ENCODE data around the gene SGCA. TPM values are rescaled to one million over a fixed set of nuclear protein-coding genes. Genes with fewer than 3 reads are reported as not detected.

Gene SGCA
- total RNA-seq, 2 experiments from 2014 or later: not detected

DNA sequence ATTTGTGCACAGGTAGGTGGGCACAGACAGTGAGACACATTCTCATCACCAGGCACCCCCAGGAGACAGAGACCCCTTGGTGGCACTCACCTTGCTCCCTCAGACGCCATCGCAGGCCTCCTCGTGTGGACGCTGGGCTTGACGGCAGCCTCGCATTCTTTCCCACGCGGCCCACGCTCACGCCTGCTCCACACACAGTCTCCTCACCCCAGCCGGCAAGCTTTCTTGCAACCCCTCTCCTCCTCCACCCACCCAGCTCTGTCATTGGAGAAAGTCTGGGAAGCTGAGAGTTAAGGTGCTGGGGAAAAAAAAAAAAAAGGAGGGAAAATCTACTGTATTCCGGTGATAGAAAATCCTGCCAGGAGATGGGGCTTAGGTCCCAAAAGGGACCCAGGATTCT lies 14.8 kb downstream of the SGCA start:
- TF ChIP-seq, protein P1, sequence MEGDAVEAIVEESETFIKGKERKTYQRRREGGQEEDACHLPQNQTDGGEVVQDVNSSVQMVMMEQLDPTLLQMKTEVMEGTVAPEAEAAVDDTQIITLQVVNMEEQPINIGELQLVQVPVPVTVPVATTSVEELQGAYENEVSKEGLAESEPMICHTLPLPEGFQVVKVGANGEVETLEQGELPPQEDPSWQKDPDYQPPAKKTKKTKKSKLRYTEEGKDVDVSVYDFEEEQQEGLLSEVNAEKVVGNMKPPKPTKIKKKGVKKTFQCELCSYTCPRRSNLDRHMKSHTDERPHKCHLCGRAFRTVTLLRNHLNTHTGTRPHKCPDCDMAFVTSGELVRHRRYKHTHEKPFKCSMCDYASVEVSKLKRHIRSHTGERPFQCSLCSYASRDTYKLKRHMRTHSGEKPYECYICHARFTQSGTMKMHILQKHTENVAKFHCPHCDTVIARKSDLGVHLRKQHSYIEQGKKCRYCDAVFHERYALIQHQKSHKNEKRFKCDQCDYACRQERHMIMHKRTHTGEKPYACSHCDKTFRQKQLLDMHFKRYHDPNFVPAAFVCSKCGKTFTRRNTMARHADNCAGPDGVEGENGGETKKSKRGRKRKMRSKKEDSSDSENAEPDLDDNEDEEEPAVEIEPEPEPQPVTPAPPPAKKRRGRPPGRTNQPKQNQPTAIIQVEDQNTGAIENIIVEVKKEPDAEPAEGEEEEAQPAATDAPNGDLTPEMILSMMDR (IDR thresholded peaks at IDR 0.05): no peak
- H3K36me3 Mint-ChIP-seq (ENCODE audit: low read depth): no peaks in the 10 kb centered on the region
- no peaks in the 10 kb centered on the region for H3K27me3 Mint-ChIP-seq
- Histone ChIP-seq H3K36me3 (ENCODE audit: insufficient read depth, low read length) (no peaks in the 10 kb centered on the region), H3K4me3 (ENCODE audit: low read length) (no peak overlapping the region), H3K27me3 (ENCODE audit: control insufficient read depth in 1 of 2, insufficient read depth in 2 of 2, low read length in 2 of 2) (no peaks in the 10 kb centered on the region), H3K9me3 (ENCODE audit: control insufficient read depth in 1 of 2, insufficient read depth in 1 of 2, low read length in 2 of 2) (no peaks in the 10 kb centered on the region), H3K27ac (ENCODE audit: low read depth in 1 of 2, low read length in 2 of 2) (no peak overlapping the region), H3K4me1 (ENCODE audit: insufficient read depth, low read length) (peaks cover 28% of the 10 kb centered on the region)
- no peaks in the 10 kb centered on the region for H3K9me3 Mint-ChIP-seq
- H3K27ac Mint-ChIP-seq: no peak overlapping the region
- peaks cover 26% of the 10 kb centered on the region for H3K4me1 Mint-ChIP-seq (ENCODE audit: low read depth)
- CTCF ChIA-PET: no interaction called here
- POLR2A ChIA-PET: no interaction called here
- intact Hi-C loops (cut with DNase I, micrococcal nuclease): no loop called here
- ATAC-seq (ENCODE audit: poor library complexity) (no peak), DNase-seq (no peak)
- no peak overlapping the region for H3K4me3 Mint-ChIP-seq

DNA sequence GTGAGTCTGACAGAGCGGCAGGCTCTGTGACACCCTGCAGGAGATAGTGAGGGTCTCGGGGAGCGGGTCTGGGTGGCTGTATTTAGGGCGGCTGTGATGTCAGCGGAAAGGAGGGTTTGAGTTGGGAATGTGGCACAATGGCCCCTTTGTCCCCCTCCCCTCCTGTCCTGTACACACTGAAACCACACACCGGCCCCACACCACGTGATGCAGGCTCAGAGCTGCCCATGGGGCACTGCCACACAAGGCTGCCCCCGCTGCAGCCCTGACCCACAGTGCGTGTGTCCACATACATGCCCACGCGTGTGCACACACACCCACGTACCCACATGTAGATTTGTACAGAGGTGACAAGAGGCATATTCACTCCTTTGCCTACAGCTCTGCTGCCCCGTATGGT lies 15.3 kb downstream of the SGCA start:
- Histone ChIP-seq H3K9me3 (ENCODE audit: control insufficient read depth in 1 of 2, insufficient read depth in 1 of 2, low read length in 2 of 2) (no peaks in the 10 kb centered on the region), H3K27me3 (ENCODE audit: control insufficient read depth in 1 of 2, insufficient read depth in 2 of 2, low read length in 2 of 2) (no peaks in the 10 kb centered on the region), H3K27ac (ENCODE audit: low read depth in 1 of 2, low read length in 2 of 2) (no peak overlapping the region), H3K4me1 (ENCODE audit: insufficient read depth, low read length) (peaks cover 28% of the 10 kb centered on the region), H3K4me3 (ENCODE audit: low read length) (no peak overlapping the region), H3K36me3 (ENCODE audit: insufficient read depth, low read length) (no peaks in the 10 kb centered on the region)
- POLR2A ChIA-PET: no interaction called here
- no peaks in the 10 kb centered on the region for H3K27me3 Mint-ChIP-seq
- CTCF ChIA-PET: no interaction called here
- H3K9me3 Mint-ChIP-seq: no peaks in the 10 kb centered on the region
- DNase-seq (no peak), ATAC-seq (ENCODE audit: poor library complexity) (no peak)
- TF ChIP-seq, protein P1 (IDR thresholded peaks at IDR 0.05): no peak
- peaks cover 26% of the 10 kb centered on the region for H3K4me1 Mint-ChIP-seq (ENCODE audit: low read depth)
- H3K36me3 Mint-ChIP-seq (ENCODE audit: low read depth): no peaks in the 10 kb centered on the region
- intact Hi-C loops (cut with DNase I, micrococcal nuclease): no loop called here
- no peak overlapping the region for H3K27ac Mint-ChIP-seq
- no peak overlapping the region for H3K4me3 Mint-ChIP-seq

DNA sequence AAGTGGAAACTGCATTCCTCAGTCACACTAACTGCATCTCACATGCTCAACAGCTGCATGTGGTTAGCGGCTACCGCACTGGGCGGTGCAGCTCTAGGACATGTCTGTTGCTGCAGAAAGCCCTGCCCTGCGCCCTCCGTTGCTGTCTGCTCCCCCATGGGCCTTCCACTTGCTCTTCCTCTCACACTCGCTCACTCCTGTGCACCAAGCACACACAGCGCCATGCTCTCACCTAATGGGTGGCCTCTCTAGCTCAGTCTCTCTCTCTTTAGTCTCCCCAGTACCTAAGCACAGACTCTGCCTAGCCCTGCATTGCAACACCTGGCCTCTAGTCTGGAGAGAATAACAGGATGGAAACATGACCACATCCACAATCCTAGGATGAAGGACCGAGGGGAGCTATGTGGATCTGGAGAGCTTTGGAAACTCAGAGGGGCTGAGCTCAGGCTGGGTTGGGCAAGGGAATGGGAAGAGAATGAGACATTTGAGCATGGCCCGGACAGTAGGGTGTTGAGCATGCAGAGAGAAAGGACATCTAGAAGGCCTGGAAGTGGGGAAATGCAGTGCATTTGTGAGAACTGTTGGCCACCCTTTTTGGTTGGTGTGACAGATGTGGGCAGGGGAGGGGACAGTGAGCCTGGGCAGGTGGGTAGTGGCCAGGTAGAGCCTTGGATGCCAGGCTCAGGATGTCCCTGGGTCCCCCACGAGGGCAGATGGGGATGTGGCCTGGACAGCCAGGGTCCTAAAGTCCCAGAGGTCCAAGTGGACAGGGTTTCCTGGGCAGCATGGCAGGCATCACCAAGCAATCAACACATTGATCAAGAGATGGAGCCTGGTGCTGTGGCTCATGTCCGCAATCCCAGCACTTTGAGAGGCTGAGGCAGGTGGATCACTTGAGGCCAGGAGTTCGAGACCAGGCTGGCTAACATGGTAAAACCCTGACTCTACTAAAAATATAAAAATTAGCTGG lies 16.1 kb downstream of the SGCA start:
- intact Hi-C loops (cut with DNase I, micrococcal nuclease): no loop called here
- ChIA-PET POLR2A (no interaction called here), CTCF (no interaction called here)
- Histone ChIP-seq H3K27me3 (ENCODE audit: control insufficient read depth in 1 of 2, insufficient read depth in 2 of 2, low read length in 2 of 2) (no peaks in the 10 kb centered on the region), H3K27ac (ENCODE audit: low read depth in 1 of 2, low read length in 2 of 2) (no peak overlapping the region), H3K9me3 (ENCODE audit: control insufficient read depth in 1 of 2, insufficient read depth in 1 of 2, low read length in 2 of 2) (no peaks in the 10 kb centered on the region), H3K4me3 (ENCODE audit: low read length) (no peak overlapping the region), H3K36me3 (ENCODE audit: insufficient read depth, low read length) (no peaks in the 10 kb centered on the region), H3K4me1 (ENCODE audit: insufficient read depth, low read length) (peaks cover 28% of the 10 kb centered on the region)
- peaks cover 26% of the 10 kb centered on the region for H3K4me1 Mint-ChIP-seq (ENCODE audit: low read depth)
- H3K27me3 Mint-ChIP-seq: no peaks in the 10 kb centered on the region
- no peak overlapping the region for H3K27ac Mint-ChIP-seq
- no peak overlapping the region for H3K4me3 Mint-ChIP-seq
- DNase-seq: no peak
- H3K36me3 Mint-ChIP-seq (ENCODE audit: low read depth): no peaks in the 10 kb centered on the region
- no peaks in the 10 kb centered on the region for H3K9me3 Mint-ChIP-seq
- TF ChIP-seq, protein P1 (IDR thresholded peaks at IDR 0.05): no peak
- no peak for ATAC-seq (ENCODE audit: poor library complexity)

Measured in CD4-positive, alpha-beta T cell (primary cell).